Activated T-helper 1 cell treated with anti-CD3 and anti-CD28 coated beads, Interleukin-2, amount 50 U/mL, for 16 hours (primary cell): ENCODE measurements around the gene RSKR.
"Not testable (repeated sequence)": the region's sequence is repeated elsewhere in the genome, so short reads cannot be mapped to it uniquely, and the experiment has no call there.

Experiments used
- DNase-seq, 2 donors: peaks; one replicate each; pipeline ENCODE4 v3.0.0-alpha.2; 2020; ENCODE audit warnings: low read depth in 1 of 2, low spot score in 1 of 2

The RSKR gene

GRCh38 chr17:28578246-28579195 is 35.5 kb downstream of the RSKR start:
- no peak for DNase-seq

- DNase-seq, result no peak
Observed at GRCh38 chr17:28577466-28577824, 36.5 kb downstream of the RSKR start.

- peak; percentile 96 to 97 for DNase-seq
Observed at GRCh38 chr17:28576758-28577465, 37.1 kb downstream of the RSKR start, which contains the start of gene ALDOC. ALDOC (minus strand) TSS chr17:28576895; CDS start chr17:28575532, 1,363 bp downstream.

- DNase-seq, result not testable (repeated sequence)
Observed at GRCh38 chr17:28576016-28576415, 38.0 kb downstream of the RSKR start.

GRCh38 chr17:28575126-28575795 is 38.7 kb downstream of the RSKR start:
- DNase-seq, result no peak

GRCh38 chr17:28574526-28574925 is 39.5 kb downstream of the RSKR start:
- DNase-seq, result no peak

- no peak for DNase-seq
Observed at GRCh38 chr17:28573966-28574480, 40.0 kb downstream of the RSKR start.

- DNase-seq, result no peak
Observed at GRCh38 chr17:28573521-28573920, 40.5 kb downstream of the RSKR start.

- no peak for DNase-seq
Observed at GRCh38 chr17:28573040-28573380, 41.0 kb downstream of the RSKR start.

- DNase-seq, result no peak
Observed at GRCh38 chr17:28572259-28573039, 41.5 kb downstream of the RSKR start.

GRCh38 chr17:28571361-28572122 is 42.4 kb downstream of the RSKR start, which contains the start of gene PIGS:
PIGS (minus strand) TSS chr17:28571524; CDS start chr17:28571496, 28 bp downstream.
- DNase-seq, result peak; percentile 83 to 86

- DNase-seq, result peak; percentile 22 to 24
Observed at GRCh38 chr17:28570716-28571360, 43.1 kb downstream of the RSKR start.

- DNase-seq, result no peak
Observed at GRCh38 chr17:28569446-28569845, 44.5 kb downstream of the RSKR start.

GRCh38 chr17:28567604-28568003 is 46.4 kb downstream of the RSKR start:
- DNase-seq, result no peak

GRCh38 chr17:28563475-28563874 is 50.5 kb downstream of the RSKR start:
- DNase-seq, result no peak
